ENCODE measurements around the gene MS4A7. TPM values are rescaled to one million over a fixed set of nuclear protein-coding genes. Genes with fewer than 3 reads are reported as not detected.

Gene MS4A7
- total RNA-seq, 3 donors from 2014 or later (not counting 1 experiment from before 2014, with no cell fraction given), result 4.8 to 44.3 (median 8.0) TPM

- Histone ChIP-seq H3K36me3 (ENCODE audit: control insufficient read depth, insufficient read depth, low read length) (no peaks in the 10 kb centered on the region), H3K4me1 (ENCODE audit: control insufficient read depth, insufficient read depth, low read length) (peaks cover 7% of the 10 kb centered on the region), H3K27me3 (ENCODE audit: control insufficient read depth, insufficient read depth, low read length) (no peaks in the 10 kb centered on the region), H3K27ac (ENCODE audit: low read length) (no peak overlapping the region), H3K4me3 (ENCODE audit: low read length) (no peak overlapping the region), H3K9me3 (ENCODE audit: control insufficient read depth, insufficient read depth, low read length) (no peaks in the 10 kb centered on the region)
- peaks cover 13% of the 10 kb centered on the region in 2 donors for H3K4me1 Mint-ChIP-seq
- no peak for TF ChIP-seq CTCF (IDR thresholded peaks at IDR 0.05)
- H3K27ac Mint-ChIP-seq, result no peak overlapping the region
- no peak for DNase-seq
- H3K27me3 Mint-ChIP-seq (ENCODE audit: low read depth in 2 of 2), result no peaks in the 10 kb centered on the region
- H3K4me3 Mint-ChIP-seq, result no peak overlapping the region
- no peak for ATAC-seq
- no peaks in the 10 kb centered on the region for H3K9me3 Mint-ChIP-seq
- intact Hi-C loops (cut with micrococcal nuclease), result no loop called here
- WGBS (ENCODE audit: insufficient coverage), result 92% methylated on average over 3 of the region's 7 CpGs
- no peaks in the 10 kb centered on the region for H3K36me3 Mint-ChIP-seq
Measured at GRCh38 chr11:60394666-60395380, 16.5 kb downstream of the MS4A7 start.

GRCh38 chr11:60396382-60396781 is 18.1 kb downstream of the MS4A7 start, which contains the start of gene MS4A14:
Gene MS4A14 (plus strand): TSS chr11:60396459. CDS start chr11:60396579, 120 bp downstream.
- H3K4me1 ChIP-seq (ENCODE audit: control insufficient read depth, insufficient read depth, low read length), result peaks cover 4% of the 10 kb centered on the region
- ATAC-seq, result no peak
- peak within 1 kb of the TSS; percentile 55 for H3K27ac ChIP-seq (ENCODE audit: low read length)
- Mint-ChIP-seq H3K36me3 (no peaks in the 10 kb centered on the region), H3K4me3 (no peak within 1 kb of the TSS), H3K9me3 (no peaks in the 10 kb centered on the region), H3K27me3 (ENCODE audit: low read depth in 2 of 2) (no peaks in the 10 kb centered on the region), H3K27ac (peak within 1 kb of the TSS in 1 of 2 donors; percentile 19), H3K4me1 (peaks cover 13% of the 10 kb centered on the region in 2 donors)
- no peak for DNase-seq
- H3K9me3 ChIP-seq (ENCODE audit: control insufficient read depth, insufficient read depth, low read length), result no peaks in the 10 kb centered on the region
- intact Hi-C loops (cut with micrococcal nuclease), result no loop called here
- no peak within 1 kb of the TSS for H3K4me3 ChIP-seq (ENCODE audit: low read length)
- TF ChIP-seq CTCF (IDR thresholded peaks at IDR 0.05), result no peak
- 79% methylated on average over 3 of the region's 3 CpGs for WGBS (ENCODE audit: insufficient coverage)
- no peaks in the 10 kb centered on the region for H3K36me3 ChIP-seq (ENCODE audit: control insufficient read depth, insufficient read depth, low read length)
- no peaks in the 10 kb centered on the region for H3K27me3 ChIP-seq (ENCODE audit: control insufficient read depth, insufficient read depth, low read length)

GRCh38 chr11:60396799-60397198 is 18.5 kb downstream of the MS4A7 start:
- no peak overlapping the region for H3K4me3 ChIP-seq (ENCODE audit: low read length)
- H3K9me3 Mint-ChIP-seq, result no peaks in the 10 kb centered on the region
- peak overlapping the region in 1 of 2 donors; percentile 19 for H3K27ac Mint-ChIP-seq
- H3K27me3 Mint-ChIP-seq (ENCODE audit: low read depth in 2 of 2), result no peaks in the 10 kb centered on the region
- DNase-seq, result no peak
- peak overlapping the region; percentile 55 for H3K27ac ChIP-seq (ENCODE audit: low read length)
- H3K4me1 Mint-ChIP-seq, result peaks cover 13% of the 10 kb centered on the region in 2 donors
- no peaks in the 10 kb centered on the region for H3K36me3 ChIP-seq (ENCODE audit: control insufficient read depth, insufficient read depth, low read length)
- whole genome bisulfite sequencing (ENCODE audit: insufficient coverage), result 6% methylated on average over 1 of the region's 1 CpG
- no peak for TF ChIP-seq CTCF (IDR thresholded peaks at IDR 0.05)
- H3K4me1 ChIP-seq (ENCODE audit: control insufficient read depth, insufficient read depth, low read length), result peaks cover 4% of the 10 kb centered on the region
- intact Hi-C loops (cut with micrococcal nuclease), result no loop called here
- no peak overlapping the region for H3K4me3 Mint-ChIP-seq
- no peaks in the 10 kb centered on the region for H3K27me3 ChIP-seq (ENCODE audit: control insufficient read depth, insufficient read depth, low read length)
- no peaks in the 10 kb centered on the region for H3K9me3 ChIP-seq (ENCODE audit: control insufficient read depth, insufficient read depth, low read length)
- H3K36me3 Mint-ChIP-seq, result no peaks in the 10 kb centered on the region
- no peak for ATAC-seq

GRCh38 chr11:60420015-60420414 is 41.7 kb downstream of the MS4A7 start:
- Mint-ChIP-seq H3K9me3 (no peaks in the 10 kb centered on the region), H3K4me1 (no peaks in the 10 kb centered on the region), H3K27ac (no peak overlapping the region), H3K27me3 (ENCODE audit: low read depth in 2 of 2) (peaks cover 13 to 20% of the 10 kb centered on the region in 2 donors), H3K4me3 (no peak overlapping the region), H3K36me3 (no peaks in the 10 kb centered on the region)
- TF ChIP-seq CTCF (IDR thresholded peaks at IDR 0.05), result no peak
- Histone ChIP-seq H3K4me3 (ENCODE audit: low read length) (no peak overlapping the region), H3K36me3 (ENCODE audit: control insufficient read depth, insufficient read depth, low read length) (no peaks in the 10 kb centered on the region), H3K9me3 (ENCODE audit: control insufficient read depth, insufficient read depth, low read length) (no peaks in the 10 kb centered on the region), H3K4me1 (ENCODE audit: control insufficient read depth, insufficient read depth, low read length) (no peaks in the 10 kb centered on the region), H3K27ac (ENCODE audit: low read length) (no peak overlapping the region), H3K27me3 (ENCODE audit: control insufficient read depth, insufficient read depth, low read length) (no peaks in the 10 kb centered on the region)
- WGBS (ENCODE audit: insufficient coverage), result 40% methylated on average over 2 of the region's 2 CpGs
- ATAC-seq (no peak), DNase-seq (no peak)
- intact Hi-C loops (cut with micrococcal nuclease), result no loop called here

All from natural killer cell (primary cell).